ENCODE measurements around the gene PCGF2.
A peak's percentile ranks its signal among the peaks of the same experiment; 100 is the strongest.

PCGF2 gene

DNA sequence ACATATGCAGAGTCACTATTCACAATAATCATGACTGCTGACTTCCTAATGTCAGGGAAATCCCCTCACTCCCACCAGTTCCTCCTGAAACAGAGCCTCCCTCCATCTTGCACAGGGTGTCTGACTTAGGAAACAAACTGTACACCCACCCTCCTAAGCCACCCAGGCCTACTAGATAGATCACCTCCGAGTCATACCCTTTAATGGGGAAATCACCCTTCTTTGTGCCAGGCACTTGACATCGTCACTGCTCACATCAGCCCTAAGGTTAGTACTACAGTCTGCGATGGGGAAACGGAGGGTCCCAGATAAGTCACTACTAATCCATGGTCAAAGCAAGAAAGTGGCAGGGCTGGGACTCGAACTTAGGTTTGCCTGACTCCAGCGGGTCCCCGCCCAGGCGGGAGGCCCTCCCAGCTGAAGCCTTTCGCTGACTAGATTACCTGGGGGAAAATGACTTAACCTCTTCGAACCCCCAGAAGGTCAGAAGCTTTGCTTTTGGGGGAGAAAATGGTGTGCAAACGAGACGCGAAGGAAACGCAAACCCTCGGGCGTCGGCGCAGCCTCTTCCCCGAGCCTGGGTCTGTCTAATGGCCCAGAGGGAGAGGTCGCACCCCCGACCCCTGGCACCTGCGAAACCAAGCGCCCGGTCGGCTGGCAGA is 46.5 kb downstream of the PCGF2 start:
- Histone ChIP-seq H3K27ac (ENCODE audit: low read depth, low read length, severe bottlenecking) (peak overlapping the region; percentile 29), H3K36me3 (ENCODE audit: control insufficient read depth, insufficient read depth, low read length) (no peaks in the 10 kb centered on the region), H3K4me1 (ENCODE audit: control insufficient read depth, insufficient read depth, low read length, poor library complexity, severe bottlenecking) (peaks cover 12% of the 10 kb centered on the region), H3K4me3 (ENCODE audit: extremely low read depth, insufficient read depth, low read length, poor library complexity, severe bottlenecking) (peak overlapping the region; percentile 73), H3K9me3 (ENCODE audit: control insufficient read depth, low read length) (no peaks in the 10 kb centered on the region)
- WGBS, 2 experiments (ENCODE audit: insufficient coverage in 2 of 2), result 14 to 20% methylated on average over 19 to 24 of the region's 25 CpGs

DNA sequence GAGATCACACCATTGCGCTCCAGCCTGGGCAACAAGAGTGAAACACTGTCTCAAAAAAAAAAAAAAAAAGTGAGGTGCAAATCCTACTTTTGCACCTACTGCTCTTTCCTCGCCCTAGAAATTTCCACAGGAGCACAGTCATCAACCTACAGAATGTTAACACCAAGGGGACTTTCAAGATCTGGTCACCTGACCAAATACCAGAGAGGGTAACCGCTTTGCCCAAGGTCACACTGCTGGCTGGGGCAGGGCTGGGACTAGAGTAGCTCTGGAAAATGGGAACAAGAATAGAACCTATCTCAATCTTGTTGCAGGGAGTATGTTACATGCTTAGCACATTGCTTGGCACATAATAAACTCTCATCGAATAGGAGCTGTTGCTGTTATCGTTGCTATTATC is 49.4 kb downstream of the PCGF2 start:
- Histone ChIP-seq H3K4me1 (ENCODE audit: control insufficient read depth, insufficient read depth, low read length, poor library complexity, severe bottlenecking) (peaks cover 7% of the 10 kb centered on the region), H3K36me3 (ENCODE audit: control insufficient read depth, insufficient read depth, low read length) (no peaks in the 10 kb centered on the region), H3K9me3 (ENCODE audit: control insufficient read depth, low read length) (no peaks in the 10 kb centered on the region), H3K27ac (ENCODE audit: low read depth, low read length, severe bottlenecking) (no peak overlapping the region), H3K4me3 (ENCODE audit: extremely low read depth, insufficient read depth, low read length, poor library complexity, severe bottlenecking) (no peak overlapping the region)
- 91 to 99% methylated on average over 4 of the region's 5 CpGs for WGBS, 2 experiments (ENCODE audit: insufficient coverage in 2 of 2)

DNA sequence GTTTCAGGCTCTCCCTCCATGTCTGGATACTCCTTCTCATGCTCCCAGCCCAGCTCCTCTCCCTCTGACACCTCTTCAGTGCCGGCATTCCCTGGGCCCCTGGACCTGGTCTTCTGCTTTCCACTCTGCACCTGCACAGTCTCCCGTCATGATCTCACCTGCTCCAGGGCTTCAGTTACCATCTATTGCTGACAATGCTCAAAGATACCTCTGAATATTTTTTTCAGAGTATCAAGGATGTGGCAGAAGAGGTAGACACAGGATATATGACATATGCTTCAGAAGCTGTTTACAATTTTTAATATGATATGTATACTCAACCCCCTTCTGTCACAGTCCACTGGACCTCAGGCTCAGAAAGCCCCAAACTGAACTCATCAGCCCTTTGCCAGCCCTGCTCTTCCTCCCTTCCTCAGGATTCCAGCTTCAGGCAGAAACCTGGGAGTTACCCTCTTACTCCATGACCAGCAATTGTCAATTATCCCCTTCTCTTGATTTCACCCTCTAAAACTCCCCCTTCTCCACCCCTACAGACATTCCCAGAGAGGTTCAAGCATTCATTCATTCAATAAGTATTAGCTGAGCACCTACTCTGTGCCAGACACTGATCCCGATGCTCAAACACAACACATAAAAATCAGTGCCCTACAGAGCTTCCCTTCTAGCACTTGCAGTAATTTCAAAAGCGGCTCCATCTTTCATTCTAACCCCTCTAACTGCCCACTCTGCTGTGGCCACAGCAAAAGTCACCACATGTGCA is 50.9 kb downstream of the PCGF2 start:
- H3K27ac ChIP-seq (ENCODE audit: low read depth, low read length, severe bottlenecking), result no peak overlapping the region
- 86 to 87% methylated on average over 2 to 3 of the region's 4 CpGs for WGBS, 2 experiments (ENCODE audit: insufficient coverage in 2 of 2)
- no peak overlapping the region for H3K4me3 ChIP-seq (ENCODE audit: extremely low read depth, insufficient read depth, low read length, poor library complexity, severe bottlenecking)
- H3K36me3 ChIP-seq (ENCODE audit: control insufficient read depth, insufficient read depth, low read length), result no peaks in the 10 kb centered on the region
- no peaks in the 10 kb centered on the region for H3K4me1 ChIP-seq (ENCODE audit: control insufficient read depth, insufficient read depth, low read length, poor library complexity, severe bottlenecking)
- no peaks in the 10 kb centered on the region for H3K9me3 ChIP-seq (ENCODE audit: control insufficient read depth, low read length)

DNA sequence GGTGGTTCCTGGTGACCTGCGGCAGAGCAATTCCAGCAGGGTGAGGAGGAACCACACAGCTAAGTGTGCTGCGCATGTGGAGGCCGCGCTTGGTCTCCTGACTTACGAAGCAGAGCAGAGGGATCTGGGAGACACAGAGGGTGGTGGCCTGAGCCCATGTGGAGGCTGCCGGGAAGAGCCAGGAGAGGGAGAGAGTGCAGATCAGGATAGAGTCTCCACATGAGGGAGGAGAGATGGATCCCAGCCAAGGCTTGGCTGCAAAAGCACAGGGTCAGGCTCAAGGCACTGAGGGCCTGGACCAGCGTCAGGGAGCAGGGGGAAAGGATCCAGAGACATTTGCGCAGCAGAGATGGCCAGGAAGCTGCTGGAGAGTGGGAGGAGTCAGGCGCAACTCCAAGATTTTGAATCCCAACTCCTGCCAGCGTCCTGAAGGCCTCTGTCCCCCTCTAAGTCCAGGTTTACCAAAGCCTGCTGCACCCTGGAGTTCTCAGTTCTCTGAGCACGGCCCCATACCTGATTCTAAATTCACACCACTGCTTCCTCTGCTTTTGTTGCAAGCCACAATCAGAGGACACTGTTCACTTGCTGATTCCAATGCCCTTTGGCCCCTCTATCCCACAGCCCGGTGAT is 54.3 kb downstream of the PCGF2 start:
- WGBS, 2 experiments (ENCODE audit: insufficient coverage in 2 of 2), result 83 to 87% methylated on average over 8 to 12 of the region's 12 CpGs
- H3K4me3 ChIP-seq (ENCODE audit: extremely low read depth, insufficient read depth, low read length, poor library complexity, severe bottlenecking), result no peak overlapping the region
- no peaks in the 10 kb centered on the region for H3K36me3 ChIP-seq (ENCODE audit: control insufficient read depth, insufficient read depth, low read length)
- no peak overlapping the region for H3K27ac ChIP-seq (ENCODE audit: low read depth, low read length, severe bottlenecking)
- no peaks in the 10 kb centered on the region for H3K4me1 ChIP-seq (ENCODE audit: control insufficient read depth, insufficient read depth, low read length, poor library complexity, severe bottlenecking)
- H3K9me3 ChIP-seq (ENCODE audit: control insufficient read depth, low read length), result no peaks in the 10 kb centered on the region

DNA sequence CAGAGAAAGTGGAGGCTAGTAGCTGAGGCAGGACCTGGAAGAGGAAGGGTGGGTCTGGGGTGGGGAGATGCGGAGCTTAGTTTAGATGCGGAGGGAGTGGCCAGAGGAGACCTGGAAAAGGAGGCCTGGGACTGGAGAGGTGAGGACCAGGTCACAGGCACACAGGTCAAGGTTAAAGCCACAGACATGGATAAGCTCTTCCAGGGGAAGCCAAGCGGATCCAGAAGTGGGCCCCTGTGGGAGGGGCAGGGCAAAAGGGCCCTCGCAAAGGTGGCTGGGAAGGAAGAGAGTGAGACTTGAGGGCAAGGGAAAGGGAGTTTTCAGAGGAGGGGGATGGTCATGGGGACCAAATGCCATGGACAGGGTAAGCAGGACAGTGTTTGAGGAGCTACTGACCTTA is 57.0 kb downstream of the PCGF2 start:
- no peaks in the 10 kb centered on the region for H3K36me3 ChIP-seq (ENCODE audit: control insufficient read depth, insufficient read depth, low read length)
- no peak overlapping the region for H3K4me3 ChIP-seq (ENCODE audit: extremely low read depth, insufficient read depth, low read length, poor library complexity, severe bottlenecking)
- H3K27ac ChIP-seq (ENCODE audit: low read depth, low read length, severe bottlenecking), result no peak overlapping the region
- no peaks in the 10 kb centered on the region for H3K9me3 ChIP-seq (ENCODE audit: control insufficient read depth, low read length)
- no peaks in the 10 kb centered on the region for H3K4me1 ChIP-seq (ENCODE audit: control insufficient read depth, insufficient read depth, low read length, poor library complexity, severe bottlenecking)
- 86% methylated on average over 4 of the region's 4 CpGs for WGBS, 2 experiments (ENCODE audit: insufficient coverage in 2 of 2)

DNA sequence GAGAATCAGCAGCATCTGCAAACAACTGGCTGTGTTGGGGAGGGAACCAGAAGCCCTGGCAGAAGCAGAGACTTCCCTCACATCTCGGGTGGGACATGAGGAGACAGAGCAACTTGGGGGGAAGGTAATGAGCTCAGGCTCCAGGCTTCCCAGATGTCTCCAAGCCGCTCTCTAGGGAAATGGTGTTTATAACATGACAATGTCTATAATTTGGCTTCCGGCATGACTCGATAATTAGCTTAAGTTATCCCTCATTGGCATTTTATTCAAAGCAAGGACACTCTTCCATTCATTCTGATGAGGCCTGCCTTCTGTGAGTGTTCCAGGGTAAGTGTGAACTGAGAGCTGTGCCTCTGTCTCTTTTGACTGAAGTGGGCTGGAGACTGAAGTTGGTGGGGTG is 57.8 kb downstream of the PCGF2 start:
- Histone ChIP-seq H3K4me3 (ENCODE audit: extremely low read depth, insufficient read depth, low read length, poor library complexity, severe bottlenecking) (no peak overlapping the region), H3K9me3 (ENCODE audit: control insufficient read depth, low read length) (no peaks in the 10 kb centered on the region), H3K4me1 (ENCODE audit: control insufficient read depth, insufficient read depth, low read length, poor library complexity, severe bottlenecking) (no peaks in the 10 kb centered on the region), H3K36me3 (ENCODE audit: control insufficient read depth, insufficient read depth, low read length) (no peaks in the 10 kb centered on the region), H3K27ac (ENCODE audit: low read depth, low read length, severe bottlenecking) (no peak overlapping the region)
- WGBS, 2 experiments (ENCODE audit: insufficient coverage in 2 of 2), result 88 to 94% methylated on average over 1 to 3 of the region's 4 CpGs

DNA sequence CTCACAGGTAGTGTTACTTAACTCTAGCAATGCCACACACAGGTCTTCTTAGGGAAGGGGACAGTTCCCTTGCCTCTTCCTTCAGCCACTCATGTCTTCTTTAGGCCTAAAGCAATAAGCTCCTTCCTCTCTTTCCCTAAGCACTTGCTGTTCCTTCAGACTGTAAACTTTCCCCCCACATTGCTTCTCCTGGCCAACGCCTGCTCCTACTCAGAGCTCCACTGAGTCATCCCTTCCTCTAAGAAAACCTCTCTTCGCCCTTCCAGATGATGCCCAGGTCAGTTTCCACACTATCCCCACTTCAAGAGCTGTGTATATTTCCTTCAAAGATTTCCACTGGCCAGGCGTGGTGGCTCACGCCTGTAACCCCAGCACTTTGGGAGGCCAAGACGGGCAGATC is 60.9 kb downstream of the PCGF2 start:
- 81 to 87% methylated on average over 5 of the region's 5 CpGs for WGBS, 2 experiments (ENCODE audit: insufficient coverage in 2 of 2)
- Histone ChIP-seq H3K27ac (ENCODE audit: low read depth, low read length, severe bottlenecking) (no peak overlapping the region), H3K9me3 (ENCODE audit: control insufficient read depth, low read length) (no peaks in the 10 kb centered on the region), H3K4me3 (ENCODE audit: extremely low read depth, insufficient read depth, low read length, poor library complexity, severe bottlenecking) (no peak overlapping the region), H3K36me3 (ENCODE audit: control insufficient read depth, insufficient read depth, low read length) (no peaks in the 10 kb centered on the region), H3K4me1 (ENCODE audit: control insufficient read depth, insufficient read depth, low read length, poor library complexity, severe bottlenecking) (no peaks in the 10 kb centered on the region)

DNA sequence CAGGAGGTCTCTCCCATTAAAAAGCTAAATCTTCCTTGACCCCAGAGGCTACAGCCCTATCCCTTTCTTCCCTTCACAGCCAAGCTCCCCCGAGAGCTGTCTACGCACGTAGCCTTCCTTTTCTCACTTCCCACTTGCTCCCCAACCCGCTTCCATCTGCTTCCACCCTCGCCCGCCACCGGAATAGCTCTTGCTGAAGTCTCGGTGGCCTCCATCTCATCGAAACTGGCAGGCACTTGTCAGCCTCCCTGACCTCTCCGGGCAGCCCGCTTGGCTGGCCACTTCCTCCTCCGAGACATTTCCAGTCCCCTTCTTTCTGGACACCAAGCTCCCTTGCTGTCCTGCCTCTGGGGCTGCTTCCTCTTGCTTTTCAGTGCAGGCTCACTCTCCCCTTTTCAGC is 62.6 kb downstream of the PCGF2 start:
- Histone ChIP-seq H3K9me3 (ENCODE audit: control insufficient read depth, low read length) (no peaks in the 10 kb centered on the region), H3K36me3 (ENCODE audit: control insufficient read depth, insufficient read depth, low read length) (no peaks in the 10 kb centered on the region), H3K27ac (ENCODE audit: low read depth, low read length, severe bottlenecking) (no peak overlapping the region), H3K4me3 (ENCODE audit: extremely low read depth, insufficient read depth, low read length, poor library complexity, severe bottlenecking) (no peak overlapping the region), H3K4me1 (ENCODE audit: control insufficient read depth, insufficient read depth, low read length, poor library complexity, severe bottlenecking) (no peaks in the 10 kb centered on the region)
- WGBS, 2 experiments (ENCODE audit: insufficient coverage in 2 of 2), result 91 to 92% methylated on average over 12 of the region's 12 CpGs

Measured in mesodermal cell (in vitro differentiated cells).